Renal cortex interstitium (tissue), 15 donors: ENCODE results near the gene IL2RA. TPM values are rescaled to one million over a fixed set of nuclear protein-coding genes. Genes with fewer than 3 reads are reported as not detected.
A peak's percentile ranks its signal among the peaks of the same experiment; 100 is the strongest.
"Not testable (repeated sequence)": the region's sequence is repeated elsewhere in the genome, so short reads cannot be mapped to it uniquely, and the experiment has no call there.

Experiments used
- DNase-seq, 11 donors: peaks; one replicate each; pipeline ENCODE4 v3.0.0-alpha.2; 2013; ENCODE audit warnings: low read depth in 9 of 11, low spot score in 4 of 11; ENCODE audit errors: extremely low read depth in 1 of 11
- long read RNA-seq, 16 experiments: transcript quantifications; one replicate each; lab custom pipeline, GENCODE V29; 2026
- polyA plus RNA-seq, 3 donors: library from polyadenylated mRNA; unstranded; fragments of 120-200 nt; gene quantifications; one replicate each; pipeline ENCODE4 v1.2.1, GENCODE V29; 2013; ENCODE audit not compliant: insufficient read length in 3 of 3

IL2RA gene
- under 1 TPM in 1 of 3 donors, not detected in 2; 0.10 TPM for polyA plus RNA-seq
- long read RNA-seq, donor 1 = 0 reads
- long read RNA-seq, donor 2 = 0 reads
- long read RNA-seq, donor 3 = 0 reads
- long read RNA-seq, donor 4 = 0 reads
- long read RNA-seq, donor 5 = 0 reads
- long read RNA-seq, donor 6 = 0 reads
- long read RNA-seq, donor 7 = 0 reads
- long read RNA-seq, donor 8 = 0 reads
- long read RNA-seq, donor 9, partial matches to known transcripts = 0 of 1 reads
- long read RNA-seq, donor 9, other reads (novel, unspliced or antisense) = 0 of 1 reads
- long read RNA-seq, donor 10 = 0 reads
- long read RNA-seq, donor 11 = 0 reads
- long read RNA-seq, donor 12 = 0 reads
- long read RNA-seq, donor 13 = 0 reads
- long read RNA-seq, donor 14 = 0 reads
- long read RNA-seq, donor 15 = 0 reads
- long read RNA-seq, donor 16 = 0 reads

DNA sequence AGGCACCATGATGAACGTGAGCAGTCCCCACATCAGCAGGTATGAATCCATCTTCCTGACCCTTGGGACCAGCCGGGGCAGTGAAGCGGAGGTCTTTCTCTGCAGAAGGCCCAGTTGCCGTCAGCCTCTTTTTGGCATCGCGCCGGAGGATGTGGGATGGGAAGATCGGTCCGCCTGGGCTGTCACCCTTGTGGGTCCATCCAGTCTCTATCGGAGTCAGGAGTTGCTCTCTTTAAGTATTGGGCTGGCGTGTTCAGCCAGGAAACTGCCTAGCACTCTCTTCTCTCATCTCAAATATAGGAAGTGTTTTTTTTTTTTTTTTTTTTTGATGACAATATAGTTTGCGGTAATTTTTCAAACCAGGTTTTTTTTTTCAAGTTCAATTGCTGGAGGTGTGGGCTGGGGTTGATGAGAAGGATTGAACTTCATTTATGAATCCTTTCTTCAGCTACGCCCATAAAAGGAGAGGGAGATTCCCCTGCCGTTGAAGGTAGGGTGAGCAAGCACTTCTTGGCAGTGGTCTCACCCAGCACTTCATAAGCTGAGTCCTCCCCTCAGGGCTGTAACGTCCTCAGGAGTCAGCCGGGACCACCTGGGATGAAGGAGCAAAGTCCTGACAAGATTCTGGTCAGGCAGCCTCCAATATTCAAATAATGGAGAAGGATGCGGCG is at the start of gene IL2RA:
Gene IL2RA, minus strand, starts transcription at position 267 of the 671 bp plus-strand sequence. Its CDS starts 216 bp downstream, at position 51.
- DNase-seq = no peak

DNA sequence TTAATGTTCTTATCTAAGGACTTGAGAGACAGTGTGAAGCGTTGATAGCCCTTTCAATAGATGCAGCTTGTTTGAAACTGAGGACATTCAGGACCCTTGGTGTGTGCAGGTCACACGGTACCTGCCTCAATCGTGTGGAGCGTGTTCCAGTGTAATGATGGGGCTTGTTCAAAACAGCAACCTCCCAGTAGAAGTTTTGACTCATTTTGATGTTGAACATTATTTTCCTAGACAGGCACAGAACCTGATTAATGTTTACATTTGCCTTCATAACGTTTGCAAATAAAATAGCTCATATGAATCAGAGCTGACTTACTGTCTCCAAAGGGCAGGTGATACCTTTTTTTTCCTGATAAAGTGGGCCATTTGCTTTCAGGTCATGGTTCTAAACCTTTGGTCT is 48.0 kb upstream of the IL2RA start:
- no peak for DNase-seq

DNA sequence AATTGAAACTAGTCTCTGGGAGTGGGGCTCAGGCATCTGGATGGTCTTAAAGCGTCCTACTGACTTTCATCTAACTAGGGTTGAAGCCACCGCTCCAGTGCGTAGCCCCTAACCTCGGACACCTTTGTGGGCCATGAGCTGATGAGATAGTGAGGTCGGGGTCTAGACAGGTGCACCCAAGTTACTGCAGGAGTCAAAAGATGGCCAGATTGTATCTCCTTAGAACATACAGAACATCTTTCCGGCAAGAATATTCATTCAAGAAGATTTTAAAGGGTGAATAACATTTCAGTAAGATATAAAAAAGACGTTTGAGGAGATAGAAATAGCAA is 47.2 kb upstream of the IL2RA start:
- DNase-seq = no peak

DNA sequence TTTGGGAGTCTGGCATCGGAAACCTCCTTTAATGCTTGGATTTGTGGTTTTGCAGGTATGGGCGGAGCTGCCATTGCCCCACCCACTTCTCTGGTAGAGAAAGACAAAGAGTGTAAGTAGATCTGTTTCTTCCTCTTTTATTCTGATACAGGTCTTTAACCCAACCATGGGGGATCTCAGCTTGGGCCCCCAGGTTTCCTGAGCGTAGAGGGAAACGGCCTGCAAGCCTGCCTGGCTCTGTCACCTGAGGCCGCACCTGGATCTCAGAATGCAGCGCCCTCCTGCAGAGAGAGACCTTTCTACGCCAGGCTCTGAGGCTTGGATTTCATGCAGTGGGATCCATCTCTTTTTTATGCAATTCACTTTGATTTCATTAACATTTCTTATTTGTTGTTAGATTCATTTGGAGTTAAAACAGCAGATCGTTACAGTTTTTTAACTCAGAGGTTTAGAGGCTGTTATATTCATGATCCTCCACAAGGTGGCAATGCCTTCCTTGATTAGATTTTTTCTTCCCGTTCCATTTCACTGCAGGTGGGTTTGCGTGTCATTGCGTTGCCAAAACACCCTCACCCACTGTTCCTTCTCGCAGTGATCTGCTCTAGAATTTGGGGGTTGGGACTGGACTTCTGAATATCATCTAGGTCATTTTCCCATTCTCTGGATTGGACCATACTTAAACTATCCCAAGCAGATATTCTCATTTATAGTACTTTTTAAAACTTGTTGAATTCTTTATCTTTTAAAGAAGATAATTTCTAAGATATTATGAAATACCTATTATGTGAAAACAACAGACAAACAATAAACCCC is 46.7 kb upstream of the IL2RA start:
- DNase-seq = no peak

DNA sequence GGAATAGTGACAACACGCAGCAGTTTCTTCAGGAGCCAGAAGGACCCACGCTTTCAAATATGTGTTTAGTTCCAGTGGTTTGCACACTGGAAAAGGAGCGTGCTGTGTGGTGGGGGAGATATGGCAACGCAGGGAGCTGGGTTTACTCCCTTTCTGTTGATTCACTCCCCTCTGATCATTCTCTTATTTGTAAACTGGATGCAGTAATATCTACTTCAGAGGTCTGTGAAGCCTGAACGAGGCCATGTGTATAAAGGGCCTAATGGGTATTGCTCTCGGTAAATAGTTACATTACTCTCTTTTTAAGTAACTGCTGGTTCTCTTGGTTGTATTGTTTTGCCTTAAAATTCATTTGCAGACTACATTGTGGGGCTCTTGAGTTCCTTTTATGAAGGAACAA is 45.9 kb upstream of the IL2RA start:
- no peak for DNase-seq

DNA sequence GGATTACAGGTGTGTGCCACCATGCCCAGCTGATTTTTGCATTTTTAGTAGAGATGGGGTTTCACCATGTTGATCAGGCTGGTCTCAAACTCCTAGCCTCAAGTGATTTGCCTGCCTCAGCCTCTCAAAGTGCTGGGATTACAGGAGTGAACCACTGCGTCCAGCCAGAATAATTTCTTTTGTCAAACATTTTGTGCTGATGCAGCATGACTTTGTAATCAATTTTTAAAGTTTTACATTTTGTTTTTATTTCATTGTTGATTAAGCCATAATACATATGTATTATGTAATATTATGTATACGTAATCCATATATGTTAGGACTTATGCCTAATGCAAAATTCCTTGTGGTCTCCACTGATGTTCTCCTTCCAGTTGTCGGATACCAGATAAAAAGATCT is 45.4 kb upstream of the IL2RA start:
- not testable (repeated sequence) for DNase-seq

DNA sequence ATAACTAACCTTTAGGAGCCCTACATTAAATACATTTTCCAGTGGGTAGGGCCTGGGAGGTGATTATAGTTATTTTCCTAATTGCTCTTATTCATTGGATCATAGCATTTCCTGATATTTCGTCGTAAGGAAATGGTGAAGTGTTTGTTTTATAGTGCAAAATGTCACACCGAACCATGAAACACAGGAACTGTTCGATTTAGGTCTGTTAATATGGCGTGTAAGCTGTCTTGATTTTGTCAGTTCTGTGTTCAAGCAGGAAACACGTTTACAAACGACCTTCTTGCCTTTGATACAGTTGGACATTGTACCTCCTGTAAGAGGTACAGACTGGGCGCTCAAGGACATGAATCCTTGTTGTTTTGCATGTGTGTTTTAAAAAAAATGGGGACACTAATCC is 41.4 kb upstream of the IL2RA start:
- no peak for DNase-seq

DNA sequence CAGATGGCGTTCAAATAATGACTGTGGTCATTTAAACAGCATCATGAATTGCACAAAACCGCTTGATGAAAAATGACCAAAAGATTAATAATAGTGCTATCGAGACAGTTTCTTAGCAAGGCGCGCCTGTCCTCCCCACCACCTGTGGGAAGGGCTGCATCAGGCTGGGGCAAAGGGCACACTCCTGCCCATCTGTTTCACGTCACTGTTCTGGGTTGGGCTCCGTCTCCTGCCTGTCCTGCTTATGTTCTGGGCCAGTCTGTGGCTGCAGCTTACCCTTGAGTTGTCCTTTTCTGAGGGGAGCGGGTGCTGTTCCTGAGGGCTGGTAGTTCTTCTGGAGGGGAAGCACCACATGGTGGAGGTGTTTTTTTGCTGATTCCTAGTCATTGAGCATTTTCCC is 40.0 kb upstream of the IL2RA start:
- DNase-seq = no peak

DNA sequence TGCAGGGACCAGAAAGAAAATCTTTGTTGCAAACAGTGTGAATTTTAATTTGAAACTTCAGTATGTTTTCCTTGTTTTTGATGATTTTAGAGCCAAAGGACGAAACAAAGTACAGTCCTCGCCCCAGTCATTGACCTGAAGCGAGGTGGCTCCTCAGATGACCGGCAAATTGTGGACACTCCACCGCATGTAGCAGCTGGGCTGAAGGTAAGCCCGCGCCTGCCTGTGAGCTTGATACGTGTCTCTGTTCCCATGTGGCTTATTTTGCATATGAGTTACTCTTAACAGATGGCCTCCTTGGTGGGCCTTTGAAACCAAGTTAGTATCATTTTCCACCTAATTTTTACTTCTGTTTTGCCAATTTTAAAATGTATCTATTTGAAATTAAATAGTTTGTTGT is 39.0 kb upstream of the IL2RA start:
- DNase-seq = no peak

DNA sequence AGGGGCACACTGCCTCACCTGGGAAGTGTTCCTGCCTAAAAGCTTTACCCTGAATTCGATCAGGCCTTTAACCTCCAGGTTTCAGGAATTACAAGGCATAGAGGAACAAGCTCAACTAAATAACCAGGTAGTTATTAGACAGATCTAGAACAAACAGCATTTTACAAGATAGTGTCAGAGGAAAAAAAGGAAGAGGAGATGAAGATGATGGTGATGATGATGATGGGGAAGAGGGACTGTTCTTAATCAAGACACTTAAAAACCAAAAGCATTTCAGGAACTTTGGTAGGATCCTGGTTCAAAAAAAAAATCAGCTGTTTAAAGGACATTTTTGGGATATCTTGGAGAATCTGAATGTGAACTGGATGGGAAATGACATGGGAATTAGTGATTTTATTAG is 38.2 kb upstream of the IL2RA start:
- no peak for DNase-seq

DNA sequence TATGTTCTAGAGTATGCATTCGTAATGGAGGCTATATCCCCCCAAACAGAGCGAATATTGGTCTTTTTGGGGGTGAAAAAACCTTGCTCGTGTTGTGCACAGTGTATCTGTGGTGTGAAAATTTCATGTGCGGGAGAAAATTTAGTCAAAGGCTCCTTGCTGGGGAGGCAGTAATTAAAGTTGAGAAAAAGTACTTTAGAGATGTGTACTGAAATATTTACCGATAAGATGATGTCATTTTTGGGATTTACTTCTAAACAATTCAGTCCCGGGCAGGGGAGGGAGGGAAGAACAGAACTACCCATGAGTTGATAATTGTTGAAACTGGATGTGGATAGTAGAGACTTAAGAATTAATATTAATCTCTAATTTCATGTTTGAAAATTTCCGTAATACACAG is 36.0 kb upstream of the IL2RA start:
- no peak for DNase-seq

DNA sequence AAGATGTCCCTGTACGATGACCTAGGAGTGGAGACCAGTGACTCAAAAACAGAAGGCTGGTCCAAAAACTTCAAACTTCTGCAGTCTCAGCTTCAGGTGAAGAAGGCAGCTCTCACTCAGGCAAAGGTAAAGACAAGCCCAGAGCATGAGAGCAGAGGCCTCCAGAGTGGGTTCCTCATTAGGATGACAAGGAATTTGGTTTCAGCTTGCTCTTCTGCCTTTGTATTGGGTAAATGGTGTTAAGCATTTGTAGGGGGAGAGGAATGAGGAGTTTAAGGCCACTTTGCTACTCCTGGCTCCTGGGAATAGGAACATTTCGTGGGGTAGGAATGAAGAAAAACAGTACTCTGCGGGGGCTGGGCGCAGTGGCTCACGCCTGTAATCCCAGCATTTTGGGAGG is 34.9 kb upstream of the IL2RA start:
- no peak for DNase-seq

DNA sequence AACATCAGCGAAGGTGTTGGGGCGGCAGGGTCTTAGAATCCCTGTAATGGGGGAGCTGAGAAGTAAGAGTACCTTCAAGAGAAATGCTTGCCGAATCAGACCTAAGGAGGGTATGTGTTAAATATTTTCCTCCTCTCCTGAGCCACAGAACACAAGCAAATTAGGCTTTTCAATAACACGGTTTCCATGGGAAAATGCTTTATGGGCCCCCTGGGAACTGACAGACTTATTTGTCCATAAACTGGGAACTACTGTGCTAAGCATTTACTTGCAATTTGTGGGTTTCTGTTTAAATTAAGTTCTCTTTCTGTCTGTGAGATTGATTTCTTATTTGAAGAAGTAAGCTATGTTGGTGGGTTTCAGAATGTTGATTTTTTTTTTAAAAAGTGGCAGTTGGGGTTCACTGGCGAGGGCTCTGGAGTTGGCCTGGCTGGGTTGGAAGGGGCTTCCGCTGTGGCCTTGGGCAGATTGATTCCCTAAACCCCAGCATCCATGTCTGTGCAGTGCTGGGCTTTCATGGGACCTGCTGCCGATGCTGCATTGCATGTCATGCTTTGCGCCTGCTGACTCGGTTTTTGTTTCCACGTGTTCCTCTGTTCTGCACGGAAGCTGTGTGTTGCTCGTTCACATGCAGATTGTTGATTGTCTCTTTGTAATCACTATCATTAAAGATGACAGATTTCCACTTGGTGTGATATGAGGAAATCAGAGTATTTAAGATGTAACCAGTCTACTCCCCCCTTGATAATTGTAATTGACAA is 33.8 kb upstream of the IL2RA start:
- no peak for DNase-seq

DNA sequence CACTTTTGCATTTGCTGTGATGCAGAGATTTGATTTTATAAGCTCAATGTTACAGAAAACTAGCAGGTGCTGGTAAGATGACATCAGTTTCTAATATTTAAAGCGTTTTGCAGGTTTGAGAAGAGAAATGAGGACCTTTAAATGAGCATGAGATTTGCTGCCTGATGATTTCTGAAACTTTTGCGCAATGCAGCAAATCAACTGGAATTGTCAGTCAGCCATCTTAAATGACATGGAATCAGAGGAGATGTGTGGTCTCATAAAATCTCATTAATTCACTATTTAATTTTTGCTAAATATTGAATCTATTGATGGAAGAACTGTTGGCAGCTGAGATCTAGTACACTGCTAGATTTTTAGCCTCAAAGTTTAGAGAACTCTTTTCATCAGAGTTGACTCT is 30.6 kb upstream of the IL2RA start:
- no peak for DNase-seq

DNA sequence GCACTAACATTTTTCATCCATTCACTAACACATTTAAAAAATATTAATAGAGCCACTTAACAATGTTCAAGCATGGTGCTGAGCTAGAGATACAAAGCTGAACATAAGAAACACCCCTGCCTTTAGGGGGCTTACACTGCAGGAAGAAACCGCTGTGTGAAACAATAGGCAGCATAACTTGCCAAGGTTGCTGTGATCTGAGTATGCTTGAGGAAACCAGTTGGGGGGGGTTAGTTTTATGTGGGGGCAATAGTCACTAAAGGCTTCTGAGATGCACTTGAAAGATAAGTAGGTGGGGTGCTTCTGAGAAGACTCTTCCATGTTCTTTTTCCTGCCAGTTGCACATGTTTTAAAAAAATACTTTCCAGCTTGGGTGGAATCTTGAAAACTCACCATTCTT is 29.5 kb upstream of the IL2RA start:
- no peak for DNase-seq

DNA sequence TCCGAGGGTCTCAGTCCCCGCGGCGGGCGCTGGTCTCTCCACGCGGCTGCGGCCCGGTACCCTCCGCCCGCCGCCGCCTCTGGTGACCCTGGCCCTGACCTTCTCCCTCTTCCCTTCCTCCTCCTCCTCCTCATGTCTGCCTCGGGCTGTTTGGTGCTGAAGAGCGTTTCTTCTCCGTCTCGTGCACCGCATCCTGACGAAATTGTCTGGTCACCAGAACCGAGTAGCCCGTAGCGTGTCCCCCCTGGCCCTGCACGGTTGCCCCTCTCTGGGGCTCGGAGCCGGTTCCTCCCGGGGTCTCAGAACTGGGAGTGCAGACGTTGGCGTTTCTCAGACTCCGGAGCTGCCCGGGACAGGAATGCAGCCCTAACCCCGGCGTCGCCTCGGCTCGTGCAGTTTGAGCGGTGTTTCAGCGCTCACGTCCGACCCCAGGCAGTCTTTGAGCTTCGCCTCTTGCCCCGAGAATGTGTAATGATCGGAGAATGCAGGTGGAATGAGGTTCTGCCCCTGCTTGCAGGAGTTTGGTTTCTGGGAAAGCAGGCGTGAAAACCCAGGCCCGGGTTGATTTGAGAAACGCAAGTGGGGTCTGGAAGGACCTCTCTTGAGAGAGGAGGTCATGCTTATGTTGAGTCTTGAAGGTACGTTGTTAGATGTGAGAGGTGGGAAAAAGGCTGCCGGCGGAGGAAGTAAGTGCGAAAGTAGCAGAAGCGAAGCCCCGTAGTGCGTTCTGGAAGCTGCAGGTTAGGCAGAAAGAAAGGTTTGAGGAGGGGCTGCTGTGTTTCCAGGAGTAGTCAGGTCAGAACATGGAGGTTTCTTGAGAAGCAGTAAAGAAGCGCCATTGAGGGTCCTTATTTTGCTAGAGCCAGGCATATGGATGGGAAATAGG is 27.4 kb upstream of the IL2RA start:
- DNase-seq = peak in 2 of 11 donors; percentile 21 to 25

DNA sequence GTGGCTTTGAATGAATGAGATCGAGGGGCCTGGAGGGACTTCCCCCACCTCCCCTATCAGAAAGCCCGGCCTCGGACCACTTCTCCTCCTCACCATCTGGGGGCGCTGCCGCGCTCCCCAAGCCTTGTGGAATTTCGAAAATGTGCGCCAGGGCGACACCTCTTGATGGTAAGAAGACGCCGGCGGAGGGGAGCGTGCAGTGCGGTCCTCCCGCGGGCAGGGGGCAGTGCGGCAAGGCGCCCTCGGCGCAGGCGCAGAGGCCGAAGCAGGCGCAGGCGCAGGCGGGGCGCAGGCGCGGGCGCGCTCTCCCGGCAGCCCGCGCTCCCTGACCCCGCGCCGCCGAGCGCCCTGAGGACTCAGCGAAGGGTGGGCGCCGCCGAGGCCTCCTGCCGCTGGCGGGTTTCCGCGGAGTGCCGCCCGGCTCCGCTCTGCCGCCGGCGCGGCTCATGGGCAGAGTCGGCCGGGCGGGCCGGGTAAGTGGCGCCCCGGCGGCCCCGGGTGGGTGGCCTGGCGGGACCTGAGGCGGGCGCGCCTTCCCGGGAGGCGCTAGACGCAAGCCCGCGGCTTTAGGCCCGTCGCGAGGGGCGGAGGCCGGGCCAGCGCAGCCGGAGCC is 26.7 kb upstream of the IL2RA start, which contains the start of gene RBM17:
Gene RBM17, plus strand, starts transcription at position 314 of the 613 bp plus-strand sequence. CDS start 8,032 bp downstream, outside the sequence.
- DNase-seq = peak; percentile 89 to 98 (median 96)
